ENCODE measurements around the gene RALY.

Gene RALY

GRCh38 chr20:33948480-33948879 lies 45.2 kb upstream of the RALY start:
- Histone ChIP-seq H3K79me1 (ENCODE audit: low read length) (no peaks in the 10 kb centered on the region), H3K27me3 (ENCODE audit: insufficient read depth, low read length) (no peaks in the 10 kb centered on the region), H3K4me3 (ENCODE audit: low read depth, low read length) (no peak overlapping the region), H4K8ac (ENCODE audit: low read depth, low read length) (no peak overlapping the region), H3K4me1 (ENCODE audit: control insufficient read depth in 1 of 2, insufficient read depth in 2 of 2, low read length in 2 of 2) (no peaks in the 10 kb centered on the region), H2BK12ac (ENCODE audit: low read length) (no peak overlapping the region), H3K9me3 (ENCODE audit: insufficient read depth, low read depth, low read length) (peaks cover 2% of the 10 kb centered on the region), H3K9ac (ENCODE audit: low read length) (no peak overlapping the region), H2BK5ac (ENCODE audit: low read depth, low read length, poor library complexity) (no peak overlapping the region), H3K14ac (ENCODE audit: low read length) (no peak overlapping the region), H4K12ac (ENCODE audit: low read depth, low read length) (no peak overlapping the region), H3K18ac (ENCODE audit: low read length) (no peak overlapping the region), H3K23ac (ENCODE audit: low read length) (no peak overlapping the region), H2AFZ (ENCODE audit: insufficient read depth, low read length, poor library complexity) (no peak overlapping the region), H3K4ac (ENCODE audit: low read depth, low read length) (no peak overlapping the region), H3K36me3 (ENCODE audit: control insufficient read depth in 1 of 2, insufficient read depth in 2 of 2, low read length in 2 of 2) (no peaks in the 10 kb centered on the region), H3K79me2 (ENCODE audit: control insufficient read depth, insufficient read depth, low read length, poor library complexity) (no peaks in the 10 kb centered on the region), H3K27ac (ENCODE audit: low read depth, low read length) (no peak overlapping the region), H2BK120ac (ENCODE audit: insufficient read depth, low read length, poor library complexity) (no peak overlapping the region), H3K4me2 (ENCODE audit: low read length) (no peak overlapping the region), H2AK5ac (ENCODE audit: low read length) (no peak overlapping the region), H4K91ac (ENCODE audit: low read depth, low read length) (no peak overlapping the region)
- no CpG with 5 or more reads among the region's 2 CpGs for WGBS (ENCODE audit: extremely low coverage, insufficient coverage, insufficient read length)
- no peak for DNase-seq

GRCh38 chr20:33951171-33951570 lies 42.5 kb upstream of the RALY start:
- Histone ChIP-seq H3K14ac (ENCODE audit: low read length) (no peak overlapping the region), H3K18ac (ENCODE audit: low read length) (no peak overlapping the region), H4K8ac (ENCODE audit: low read depth, low read length) (no peak overlapping the region), H3K79me1 (ENCODE audit: low read length) (no peaks in the 10 kb centered on the region), H3K4me1 (ENCODE audit: control insufficient read depth in 1 of 2, insufficient read depth in 2 of 2, low read length in 2 of 2) (no peaks in the 10 kb centered on the region), H3K23ac (ENCODE audit: low read length) (no peak overlapping the region), H3K27ac (ENCODE audit: low read depth, low read length) (no peak overlapping the region), H3K9me3 (ENCODE audit: insufficient read depth, low read depth, low read length) (peaks cover 2% of the 10 kb centered on the region), H2AK5ac (ENCODE audit: low read length) (no peak overlapping the region), H4K12ac (ENCODE audit: low read depth, low read length) (no peak overlapping the region), H3K27me3 (ENCODE audit: insufficient read depth, low read length) (no peaks in the 10 kb centered on the region), H2BK12ac (ENCODE audit: low read length) (no peak overlapping the region), H3K4me3 (ENCODE audit: low read depth, low read length) (no peak overlapping the region), H3K9ac (ENCODE audit: low read length) (no peak overlapping the region), H4K91ac (ENCODE audit: low read depth, low read length) (no peak overlapping the region), H3K79me2 (ENCODE audit: control insufficient read depth, insufficient read depth, low read length, poor library complexity) (no peaks in the 10 kb centered on the region), H2AFZ (ENCODE audit: insufficient read depth, low read length, poor library complexity) (no peak overlapping the region), H3K4me2 (ENCODE audit: low read length) (no peak overlapping the region), H3K36me3 (ENCODE audit: control insufficient read depth in 1 of 2, insufficient read depth in 2 of 2, low read length in 2 of 2) (no peaks in the 10 kb centered on the region), H2BK5ac (ENCODE audit: low read depth, low read length, poor library complexity) (no peak overlapping the region), H3K4ac (ENCODE audit: low read depth, low read length) (no peak overlapping the region), H2BK120ac (ENCODE audit: insufficient read depth, low read length, poor library complexity) (no peak overlapping the region)
- DNase-seq: no peak

- Histone ChIP-seq H3K27ac (ENCODE audit: low read depth, low read length) (no peak overlapping the region), H4K8ac (ENCODE audit: low read depth, low read length) (no peak overlapping the region), H3K4me3 (ENCODE audit: low read depth, low read length) (no peak overlapping the region), H3K4me2 (ENCODE audit: low read length) (no peak overlapping the region), H3K14ac (ENCODE audit: low read length) (no peak overlapping the region), H3K9ac (ENCODE audit: low read length) (no peak overlapping the region), H2BK12ac (ENCODE audit: low read length) (no peak overlapping the region), H3K79me1 (ENCODE audit: low read length) (no peaks in the 10 kb centered on the region), H3K23ac (ENCODE audit: low read length) (no peak overlapping the region), H4K91ac (ENCODE audit: low read depth, low read length) (no peak overlapping the region), H3K4ac (ENCODE audit: low read depth, low read length) (no peak overlapping the region), H4K12ac (ENCODE audit: low read depth, low read length) (no peak overlapping the region), H2AK5ac (ENCODE audit: low read length) (no peak overlapping the region), H2AFZ (ENCODE audit: insufficient read depth, low read length, poor library complexity) (no peak overlapping the region), H3K36me3 (ENCODE audit: control insufficient read depth in 1 of 2, insufficient read depth in 2 of 2, low read length in 2 of 2) (no peaks in the 10 kb centered on the region), H2BK5ac (ENCODE audit: low read depth, low read length, poor library complexity) (no peak overlapping the region), H3K27me3 (ENCODE audit: insufficient read depth, low read length) (no peaks in the 10 kb centered on the region), H3K18ac (ENCODE audit: low read length) (no peak overlapping the region), H2BK120ac (ENCODE audit: insufficient read depth, low read length, poor library complexity) (no peak overlapping the region), H3K79me2 (ENCODE audit: control insufficient read depth, insufficient read depth, low read length, poor library complexity) (no peaks in the 10 kb centered on the region), H3K9me3 (ENCODE audit: insufficient read depth, low read depth, low read length) (no peaks in the 10 kb centered on the region), H3K4me1 (ENCODE audit: control insufficient read depth in 1 of 2, insufficient read depth in 2 of 2, low read length in 2 of 2) (no peaks in the 10 kb centered on the region)
- no peak for DNase-seq
- WGBS (ENCODE audit: extremely low coverage, insufficient coverage, insufficient read length): no CpG with 5 or more reads among the region's 4 CpGs
Observed at GRCh38 chr20:33954504-33954903, 39.2 kb upstream of the RALY start.

DNA sequence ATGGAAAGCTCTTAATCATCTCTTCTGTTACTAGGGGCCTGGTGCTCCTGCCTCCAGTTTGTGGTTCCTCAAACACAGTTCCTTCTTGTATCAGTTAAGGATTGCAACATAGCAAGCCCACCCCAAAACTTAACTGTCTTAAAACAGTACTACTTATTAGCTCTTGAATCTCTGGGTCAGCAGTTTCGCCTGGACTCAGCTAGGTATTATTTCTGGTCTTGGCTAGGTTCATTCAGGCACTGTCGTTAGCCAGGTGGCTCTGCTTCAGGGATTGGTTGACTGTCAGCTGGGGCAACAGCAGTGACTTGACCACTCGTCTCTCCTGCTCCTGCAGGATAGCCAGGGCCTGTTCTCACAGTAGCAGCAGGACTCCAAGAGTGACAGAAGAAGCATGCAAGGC lies 30.0 kb upstream of the RALY start:
- Histone ChIP-seq H3K18ac (ENCODE audit: low read length) (no peak overlapping the region), H2BK12ac (ENCODE audit: low read length) (no peak overlapping the region), H3K27ac (ENCODE audit: low read depth, low read length) (no peak overlapping the region), H4K91ac (ENCODE audit: low read depth, low read length) (no peak overlapping the region), H3K9me3 (ENCODE audit: insufficient read depth, low read depth, low read length) (peaks cover 1% of the 10 kb centered on the region), H3K79me2 (ENCODE audit: control insufficient read depth, insufficient read depth, low read length, poor library complexity) (no peaks in the 10 kb centered on the region), H3K27me3 (ENCODE audit: insufficient read depth, low read length) (no peaks in the 10 kb centered on the region), H3K4me1 (ENCODE audit: control insufficient read depth in 1 of 2, insufficient read depth in 2 of 2, low read length in 2 of 2) (no peaks in the 10 kb centered on the region), H4K8ac (ENCODE audit: low read depth, low read length) (no peak overlapping the region), H3K23ac (ENCODE audit: low read length) (no peak overlapping the region), H2AK5ac (ENCODE audit: low read length) (no peak overlapping the region), H2AFZ (ENCODE audit: insufficient read depth, low read length, poor library complexity) (no peak overlapping the region), H4K12ac (ENCODE audit: low read depth, low read length) (no peak overlapping the region), H3K36me3 (ENCODE audit: control insufficient read depth in 1 of 2, insufficient read depth in 2 of 2, low read length in 2 of 2) (no peaks in the 10 kb centered on the region), H2BK5ac (ENCODE audit: low read depth, low read length, poor library complexity) (no peak overlapping the region), H3K4me3 (ENCODE audit: low read depth, low read length) (no peak overlapping the region), H3K79me1 (ENCODE audit: low read length) (no peaks in the 10 kb centered on the region), H3K9ac (ENCODE audit: low read length) (no peak overlapping the region), H3K4me2 (ENCODE audit: low read length) (no peak overlapping the region), H2BK120ac (ENCODE audit: insufficient read depth, low read length, poor library complexity) (no peak overlapping the region), H3K14ac (ENCODE audit: low read length) (no peak overlapping the region), H3K4ac (ENCODE audit: low read depth, low read length) (no peak overlapping the region)
- WGBS (ENCODE audit: extremely low coverage, insufficient coverage, insufficient read length): no CpG with 5 or more reads among the region's 3 CpGs
- no peak for DNase-seq

DNA sequence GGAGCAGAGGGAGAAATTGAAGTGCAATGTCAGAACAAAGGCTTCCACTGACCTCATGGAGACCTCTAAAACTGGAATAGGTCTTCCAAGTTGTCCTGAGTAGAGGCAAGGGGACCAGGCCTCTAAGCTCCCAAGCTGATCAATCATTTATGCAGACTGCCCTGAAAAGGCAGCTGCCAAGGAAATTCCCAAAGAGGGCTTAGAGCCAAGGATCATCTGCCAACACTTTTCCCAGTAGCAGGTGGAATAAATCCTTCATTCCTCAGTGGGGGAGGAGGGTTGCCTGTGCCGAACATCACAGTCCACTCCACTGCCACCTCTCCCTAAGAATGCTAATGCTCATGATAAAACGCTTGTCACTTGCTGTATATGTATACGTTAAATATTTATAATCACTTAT lies 29.3 kb upstream of the RALY start:
- Histone ChIP-seq H2AFZ (ENCODE audit: insufficient read depth, low read length, poor library complexity) (no peak overlapping the region), H3K4me2 (ENCODE audit: low read length) (no peak overlapping the region), H4K91ac (ENCODE audit: low read depth, low read length) (no peak overlapping the region), H3K18ac (ENCODE audit: low read length) (no peak overlapping the region), H4K8ac (ENCODE audit: low read depth, low read length) (no peak overlapping the region), H3K4me3 (ENCODE audit: low read depth, low read length) (no peak overlapping the region), H2BK5ac (ENCODE audit: low read depth, low read length, poor library complexity) (no peak overlapping the region), H2BK12ac (ENCODE audit: low read length) (no peak overlapping the region), H3K4me1 (ENCODE audit: control insufficient read depth in 1 of 2, insufficient read depth in 2 of 2, low read length in 2 of 2) (no peaks in the 10 kb centered on the region), H2AK5ac (ENCODE audit: low read length) (no peak overlapping the region), H3K27ac (ENCODE audit: low read depth, low read length) (no peak overlapping the region), H4K12ac (ENCODE audit: low read depth, low read length) (no peak overlapping the region), H3K79me2 (ENCODE audit: control insufficient read depth, insufficient read depth, low read length, poor library complexity) (no peaks in the 10 kb centered on the region), H3K9ac (ENCODE audit: low read length) (no peak overlapping the region), H3K23ac (ENCODE audit: low read length) (no peak overlapping the region), H3K36me3 (ENCODE audit: control insufficient read depth in 1 of 2, insufficient read depth in 2 of 2, low read length in 2 of 2) (no peaks in the 10 kb centered on the region), H3K27me3 (ENCODE audit: insufficient read depth, low read length) (no peaks in the 10 kb centered on the region), H2BK120ac (ENCODE audit: insufficient read depth, low read length, poor library complexity) (no peak overlapping the region), H3K79me1 (ENCODE audit: low read length) (no peaks in the 10 kb centered on the region), H3K9me3 (ENCODE audit: insufficient read depth, low read depth, low read length) (peaks cover 1% of the 10 kb centered on the region), H3K4ac (ENCODE audit: low read depth, low read length) (no peak overlapping the region), H3K14ac (ENCODE audit: low read length) (no peak overlapping the region)
- no peak for DNase-seq
- no CpG with 5 or more reads among the region's 3 CpGs for WGBS (ENCODE audit: extremely low coverage, insufficient coverage, insufficient read length)

Measured in trophoblast cell (in vitro differentiated cells and primary cell).